GM06990 (cell line): ENCODE results near the gene SLC7A9.

Experiments used
- DNase-seq: peaks from one replicate; pipeline ENCODE4 v3.0.0-alpha.2; 2011; ENCODE audit not compliant: insufficient read length; ENCODE audit errors: extremely low read depth
- H3K27me3 ChIP-seq: replicated peaks from 2 replicates; pipeline ENCODE4 v1.6.0; 2011; ENCODE audit warnings: low read length; ENCODE audit not compliant: control insufficient read depth, insufficient read depth
- H3K36me3 ChIP-seq: 2 replicates; pipeline ENCODE4 v1.5.1; 2011; ENCODE audit warnings: low read length; ENCODE audit not compliant: control insufficient read depth, insufficient read depth
- H3K4me3 ChIP-seq: replicated peaks from 2 replicates; pipeline ENCODE4 v1.5.1; 2011; ENCODE audit warnings: low read depth, mild to moderate bottlenecking, control low read depth, low read length
- CTCF ChIP-seq: IDR thresholded peaks from 2 replicates; pipeline ENCODE4 v1.5.1; 2011; ENCODE audit warnings: low read length, control low read depth, mild to moderate bottlenecking, inconsistent platforms; ENCODE audit not compliant: insufficient read depth, poor library complexity, severe bottlenecking

SLC7A9 gene

GRCh38 chr19:32862741-32863140 lies 6.8 kb downstream of the SLC7A9 start:
- DNase-seq: no peak
- H3K27me3 ChIP-seq: no peaks in the 10 kb centered on the region; the same call in 1 of the 2 replicates
- H3K36me3 ChIP-seq: no peaks in the 10 kb centered on the region
- no peak for TF ChIP-seq CTCF
- no peak overlapping the region for H3K4me3 ChIP-seq

- no peak for TF ChIP-seq CTCF
These were observed 7.4 kb downstream of the SLC7A9 start for GRCh38 chr19:32862173-32862572.

GRCh38 chr19:32861596-32861995 lies 8.0 kb downstream of the SLC7A9 start:
- H3K27me3 ChIP-seq: no peaks in the 10 kb centered on the region; the same call in 1 of the 2 replicates
- no peak overlapping the region for H3K4me3 ChIP-seq
- no peak for DNase-seq
- no peak for TF ChIP-seq CTCF
- no peaks in the 10 kb centered on the region for H3K36me3 ChIP-seq

More at GRCh38 chr19:32862173-32862572, 7.4 kb downstream of the SLC7A9 start:
- H3K27me3 ChIP-seq: no peaks in the 10 kb centered on the region; the same call in 1 of the 2 replicates
- no peaks in the 10 kb centered on the region for H3K36me3 ChIP-seq
- H3K4me3 ChIP-seq: no peak overlapping the region
- DNase-seq: no peak

GRCh38 chr19:32859591-32859990 lies 10.0 kb downstream of the SLC7A9 start:
- no peak for DNase-seq
- Histone ChIP-seq H3K27me3 (no peaks in the 10 kb centered on the region), H3K4me3 (no peak overlapping the region), H3K36me3 (no peaks in the 10 kb centered on the region)
- no peak for TF ChIP-seq CTCF

- DNase-seq: no peak
- TF ChIP-seq CTCF: no peak
- Histone ChIP-seq H3K27me3 (no peaks in the 10 kb centered on the region), H3K36me3 (no peaks in the 10 kb centered on the region), H3K4me3 (no peak overlapping the region)
These were observed 11.0 kb downstream of the SLC7A9 start for GRCh38 chr19:32858559-32858958.

- H3K4me3 ChIP-seq: no peak overlapping the region
- no peak for DNase-seq
- H3K36me3 ChIP-seq: no peaks in the 10 kb centered on the region
- no peak for TF ChIP-seq CTCF
- H3K27me3 ChIP-seq: no peaks in the 10 kb centered on the region
These were observed 11.4 kb downstream of the SLC7A9 start for GRCh38 chr19:32858155-32858554.
